Subcutaneous adipose tissue (tissue), 4 donors: ENCODE data around the gene KIF26B. TPM values are rescaled to one million over a fixed set of nuclear protein-coding genes. Genes with fewer than 3 reads are reported as not detected.

Experiments
- total RNA-seq, 4 donors: library from RNA; depleted of rRNA; stranded (reverse); fragments of >200 nt; gene quantifications; one replicate each; pipeline ENCODE4 v1.1.0, GENCODE V29; 2016
- TF ChIP-seq, protein P1 (sequence below): fragments of 450-650 bp; IDR thresholded peaks from one replicate; pipeline ENCODE4 v1.5.1; 2016; ENCODE audit warnings: low read depth, mild to moderate bottlenecking, control low read depth, antibody characterized with exemption, moderate library complexity

KIF26B gene
- total RNA-seq, 4 donors from 2014 or later, result under 0.01 to 0.16 (median under 0.01) TPM

DNA sequence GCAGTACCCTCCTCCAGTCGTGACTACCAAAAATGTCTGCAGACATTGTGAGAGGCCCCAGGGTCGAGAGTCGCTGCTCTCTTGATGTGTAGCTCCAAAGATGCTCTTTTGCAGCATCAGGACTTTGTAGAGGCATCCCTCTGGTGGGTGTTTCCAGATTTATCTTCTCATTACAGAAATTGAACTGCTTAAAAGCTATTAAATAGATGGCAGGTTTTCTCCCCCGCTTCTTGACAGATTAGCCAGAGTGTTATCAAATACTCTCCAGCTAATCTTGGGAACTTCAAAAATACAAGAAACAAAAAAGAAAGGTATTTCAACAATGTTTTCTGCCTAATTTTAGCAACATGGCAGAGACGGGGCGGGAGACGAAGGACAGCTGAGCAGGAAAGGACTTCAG, 265.2 kb downstream of the KIF26B start:
- TF ChIP-seq, protein P1, sequence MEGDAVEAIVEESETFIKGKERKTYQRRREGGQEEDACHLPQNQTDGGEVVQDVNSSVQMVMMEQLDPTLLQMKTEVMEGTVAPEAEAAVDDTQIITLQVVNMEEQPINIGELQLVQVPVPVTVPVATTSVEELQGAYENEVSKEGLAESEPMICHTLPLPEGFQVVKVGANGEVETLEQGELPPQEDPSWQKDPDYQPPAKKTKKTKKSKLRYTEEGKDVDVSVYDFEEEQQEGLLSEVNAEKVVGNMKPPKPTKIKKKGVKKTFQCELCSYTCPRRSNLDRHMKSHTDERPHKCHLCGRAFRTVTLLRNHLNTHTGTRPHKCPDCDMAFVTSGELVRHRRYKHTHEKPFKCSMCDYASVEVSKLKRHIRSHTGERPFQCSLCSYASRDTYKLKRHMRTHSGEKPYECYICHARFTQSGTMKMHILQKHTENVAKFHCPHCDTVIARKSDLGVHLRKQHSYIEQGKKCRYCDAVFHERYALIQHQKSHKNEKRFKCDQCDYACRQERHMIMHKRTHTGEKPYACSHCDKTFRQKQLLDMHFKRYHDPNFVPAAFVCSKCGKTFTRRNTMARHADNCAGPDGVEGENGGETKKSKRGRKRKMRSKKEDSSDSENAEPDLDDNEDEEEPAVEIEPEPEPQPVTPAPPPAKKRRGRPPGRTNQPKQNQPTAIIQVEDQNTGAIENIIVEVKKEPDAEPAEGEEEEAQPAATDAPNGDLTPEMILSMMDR, result no peak

DNA sequence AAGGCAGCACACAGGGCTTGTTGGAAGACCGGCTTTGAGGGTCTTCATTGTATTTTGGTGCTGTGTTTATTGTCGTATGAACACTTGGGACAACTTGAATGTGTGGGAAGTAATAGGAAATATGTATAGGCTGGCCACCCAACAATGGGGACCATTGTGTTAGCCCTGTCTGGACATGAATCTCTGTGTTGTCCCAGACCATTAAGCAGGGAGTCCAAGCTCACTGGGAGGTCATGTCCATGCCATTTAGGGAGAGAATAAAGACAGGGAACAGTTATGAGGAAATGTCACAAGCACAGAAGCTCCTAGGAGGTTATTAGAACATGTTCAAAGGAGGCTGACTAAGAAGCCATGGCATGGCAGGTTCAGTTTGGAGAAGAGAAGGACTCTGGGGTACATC, 266.1 kb downstream of the KIF26B start:
- TF ChIP-seq, protein P1, result no peak

DNA sequence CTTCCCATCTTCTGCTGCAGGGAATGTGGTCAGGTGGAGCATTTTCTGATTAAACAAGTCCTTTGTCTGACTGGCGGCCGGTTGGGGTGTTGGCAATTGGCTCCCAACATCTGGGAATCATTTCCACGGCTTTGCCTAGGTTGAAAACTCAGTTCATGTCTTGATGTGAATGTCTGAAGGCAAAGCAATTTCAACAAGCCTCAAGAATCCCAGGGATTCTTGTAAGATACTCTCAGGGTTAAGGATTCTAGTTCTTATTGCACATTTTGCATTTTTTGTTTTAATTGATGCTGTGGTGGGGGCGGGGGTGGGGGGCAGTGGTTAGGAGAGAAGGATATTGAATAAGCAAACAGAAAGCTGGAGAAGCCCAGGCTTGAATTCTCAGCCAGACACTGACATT, 273.9 kb downstream of the KIF26B start:
- TF ChIP-seq, protein P1, result no peak

DNA sequence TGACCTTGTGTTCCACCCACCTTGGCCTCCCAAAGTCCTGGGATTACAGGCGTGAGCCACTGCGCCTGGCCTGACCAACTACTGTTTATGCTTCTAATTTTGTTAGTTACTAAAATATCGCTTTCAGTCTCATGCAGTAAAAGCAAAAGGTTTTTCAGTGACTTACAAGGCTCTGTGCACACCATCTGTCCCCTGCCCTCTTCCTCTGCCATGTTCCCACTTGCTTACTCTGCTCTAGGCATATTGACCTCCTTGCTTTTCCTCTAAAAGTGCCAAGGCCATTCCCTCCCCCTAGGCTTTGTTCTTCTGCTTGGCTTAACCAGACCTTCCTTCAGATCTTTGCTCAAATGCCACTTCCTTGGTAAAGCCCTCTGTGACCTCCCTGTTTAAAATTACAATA, 276.9 kb downstream of the KIF26B start:
- TF ChIP-seq, protein P1, result no peak

DNA sequence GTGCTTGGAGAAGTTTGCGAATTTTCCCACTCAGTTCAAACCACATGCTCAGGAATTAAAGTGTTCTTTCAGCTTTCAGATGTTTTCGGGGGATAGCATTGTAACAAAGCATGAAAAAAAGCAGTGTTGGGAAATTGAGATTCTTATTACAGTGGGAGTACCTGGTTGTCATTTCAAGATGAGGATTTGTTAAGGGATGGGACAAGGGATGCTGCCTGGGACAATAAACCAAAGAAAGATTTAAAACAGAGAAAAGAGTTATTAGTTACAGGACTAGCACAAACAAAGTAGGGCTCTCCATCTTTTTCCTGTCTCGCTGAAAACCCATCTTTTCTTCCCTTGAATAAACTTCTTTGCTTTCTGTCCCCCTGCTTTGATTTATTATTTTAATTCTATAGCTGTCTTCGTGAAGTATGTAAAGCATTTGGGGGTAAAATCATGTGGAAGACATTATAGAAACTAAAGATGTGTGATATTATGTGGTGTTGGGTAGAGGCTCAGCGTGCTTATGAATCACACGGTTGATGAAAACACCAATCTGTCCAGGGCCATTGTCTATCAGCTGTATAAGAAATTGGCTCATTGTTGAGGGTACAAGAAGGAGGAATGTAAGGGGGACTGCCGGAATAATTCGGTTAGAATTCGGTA, 277.6 kb downstream of the KIF26B start:
- TF ChIP-seq, protein P1, result no peak

DNA sequence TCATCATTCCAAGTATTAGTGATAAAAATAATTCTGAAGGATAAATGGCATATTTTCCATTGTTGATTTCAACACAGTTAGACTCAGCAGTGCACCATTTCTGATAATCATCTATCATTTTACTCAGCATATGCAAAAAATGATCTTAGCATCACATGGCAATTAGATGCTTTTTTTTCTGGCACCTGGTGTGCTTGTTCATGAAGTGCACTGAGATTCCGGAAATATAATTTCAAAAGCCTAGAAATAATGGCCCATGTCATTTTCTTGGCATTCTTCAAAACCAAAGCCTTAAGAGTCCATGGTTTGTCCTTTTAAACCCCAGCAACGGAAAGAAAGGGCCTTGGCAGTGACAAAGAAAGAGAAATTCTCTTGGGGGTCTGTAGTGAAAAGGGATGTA, 278.8 kb downstream of the KIF26B start:
- TF ChIP-seq, protein P1, result no peak

DNA sequence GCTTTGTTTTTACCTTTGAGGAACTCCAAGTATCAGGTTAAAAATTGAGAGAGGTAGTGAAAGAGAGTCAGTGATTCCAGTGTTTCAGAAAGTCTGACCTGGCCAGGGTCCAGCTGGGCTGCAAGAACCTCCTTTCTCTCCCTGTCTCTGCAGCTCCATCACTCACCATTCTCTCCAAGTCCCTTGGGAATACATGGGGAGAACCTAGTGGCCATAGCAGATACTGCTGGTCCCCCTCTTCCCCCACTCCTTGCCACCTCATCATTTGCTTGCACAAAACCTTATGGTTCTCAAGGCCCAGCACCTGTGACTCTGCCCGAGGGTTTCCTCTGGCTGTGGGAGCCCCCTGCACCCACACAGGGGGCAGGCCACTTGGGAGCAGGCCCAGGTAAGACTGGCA, 279.5 kb downstream of the KIF26B start:
- TF ChIP-seq, protein P1, result no peak
